Ascending aorta (tissue), 2 donors: Measurements from ENCODE around the gene YEATS2. TPM values are rescaled to one million over a fixed set of nuclear protein-coding genes. Genes with fewer than 3 reads are reported as not detected.

Source experiments
- DNase-seq, 2 donors: peaks; one replicate each; pipeline ENCODE4 v3.0.0-alpha.2; 2019; ENCODE audit warnings: low spot score in 2 of 2
- H3K27ac ChIP-seq, 2 donors: fragments of 200-600 bp; sonication (generic); one replicate each; pipeline ENCODE4 v1.5.1; 2016 to 2017; ENCODE audit warnings: mild to moderate bottlenecking in 1 of 2
- H3K27me3 ChIP-seq: fragments of 200-600 bp; sonication (generic); one replicate; pipeline ENCODE4 v1.5.1; 2017
- H3K36me3 ChIP-seq, 2 donors: fragments of 200-600 bp; sonication (generic); one replicate each; pipeline ENCODE4 v1.5.1; 2016
- H3K4me1 ChIP-seq, 2 donors: fragments of 200-600 bp; sonication (generic); one replicate each; pipeline ENCODE4 v1.5.1; 2016 to 2017; ENCODE audit warnings: mild to moderate bottlenecking in 1 of 2
- H3K4me3 ChIP-seq, 2 donors: fragments of 200-600 bp; sonication (generic); one replicate each; pipeline ENCODE4 v1.5.1; 2016 to 2017; ENCODE audit warnings: mild to moderate bottlenecking in 1 of 2
- H3K9me3 ChIP-seq, 2 donors: fragments of 200-600 bp; sonication (generic); one replicate each; pipeline ENCODE4 v1.5.1; 2016
- CTCF ChIP-seq, 3 experiments: fragments of 200-600 bp in 2 of 3; fragments of 450-650 bp in 1 of 3; sonication (generic) in 2 of 3; IDR thresholded peaks; one replicate each; pipeline ENCODE4 v1.5.1; 2016 to 2019; ENCODE audit warnings: antibody characterized with exemption in 3 of 3, mild to moderate bottlenecking in 1 of 3, moderate library complexity in 1 of 3
- intact Hi-C: fragments of 100-400 bp; cut with DNase I; formaldehyde crosslinking; loops from one replicate; pipeline ENCODE4 v1.15.1; 2023
- total RNA-seq: library from RNA; depleted of rRNA; stranded (reverse); fragments of >200 nt; gene quantifications from one replicate; pipeline ENCODE4 v1.1.0, GENCODE V29; 2016

The YEATS2 gene
- total RNA-seq, 1 donor from 2014 or later, result 29.2 TPM

- intact Hi-C loops, result no loop called here
- Histone ChIP-seq H3K36me3 (peaks cover 15 to 50% of the 10 kb centered on the region in 2 donors), H3K27ac (no peak overlapping the region), H3K9me3 (no peaks in the 10 kb centered on the region), H3K27me3 (no peaks in the 10 kb centered on the region), H3K4me1 (no peaks in the 10 kb centered on the region), H3K4me3 (no peak overlapping the region)
- no peak for DNase-seq
- no peak for TF ChIP-seq CTCF (IDR thresholded peaks at IDR 0.05)
Measured at GRCh38 chr3:183833516-183833915, 135.9 kb downstream of the YEATS2 start.

GRCh38 chr3:183837390-183837789 is 139.8 kb downstream of the YEATS2 start:
- H3K27ac ChIP-seq, result no peak overlapping the region
- intact Hi-C loops, result no loop called here
- H3K4me1 ChIP-seq, result no peaks in the 10 kb centered on the region
- no peak overlapping the region for H3K4me3 ChIP-seq
- H3K36me3 ChIP-seq, result peaks cover 26 to 69% of the 10 kb centered on the region in 2 donors
- no peak for DNase-seq
- no peaks in the 10 kb centered on the region for H3K9me3 ChIP-seq
- no peaks in the 10 kb centered on the region for H3K27me3 ChIP-seq
- no peak for TF ChIP-seq CTCF (IDR thresholded peaks at IDR 0.05)

GRCh38 chr3:183837894-183838293 is 140.3 kb downstream of the YEATS2 start:
- H3K27ac ChIP-seq, result no peak overlapping the region
- intact Hi-C loops, result no loop called here
- H3K4me1 ChIP-seq, result no peaks in the 10 kb centered on the region
- H3K9me3 ChIP-seq, result no peaks in the 10 kb centered on the region
- H3K36me3 ChIP-seq, result peaks cover 24 to 67% of the 10 kb centered on the region in 2 donors
- no peaks in the 10 kb centered on the region for H3K27me3 ChIP-seq
- no peak for DNase-seq
- no peak for TF ChIP-seq CTCF (IDR thresholded peaks at IDR 0.05)
- no peak overlapping the region for H3K4me3 ChIP-seq

- DNase-seq, result no peak
- Histone ChIP-seq H3K36me3 (peaks cover 33 to 68% of the 10 kb centered on the region in 2 donors), H3K9me3 (no peaks in the 10 kb centered on the region), H3K4me3 (no peak overlapping the region), H3K4me1 (no peaks in the 10 kb centered on the region), H3K27me3 (no peaks in the 10 kb centered on the region), H3K27ac (no peak overlapping the region)
- TF ChIP-seq CTCF (IDR thresholded peaks at IDR 0.05), result no peak
- intact Hi-C loops, result no loop called here
Measured at GRCh38 chr3:183839751-183840150, 142.2 kb downstream of the YEATS2 start.

- intact Hi-C loops, result no loop called here
- H3K4me3 ChIP-seq, result no peak overlapping the region
- H3K36me3 ChIP-seq, result peaks cover 46 to 76% of the 10 kb centered on the region in 2 donors
- no peaks in the 10 kb centered on the region for H3K4me1 ChIP-seq
- H3K27me3 ChIP-seq, result no peaks in the 10 kb centered on the region
- DNase-seq, result no peak
- H3K27ac ChIP-seq, result no peak overlapping the region
- TF ChIP-seq CTCF (IDR thresholded peaks at IDR 0.05), result no peak
- no peaks in the 10 kb centered on the region for H3K9me3 ChIP-seq
Measured at GRCh38 chr3:183844606-183845005, 147.0 kb downstream of the YEATS2 start.

GRCh38 chr3:183845090-183845489 is 147.5 kb downstream of the YEATS2 start:
- Histone ChIP-seq H3K4me3 (no peak overlapping the region), H3K36me3 (peaks cover 44 to 75% of the 10 kb centered on the region in 2 donors), H3K27ac (no peak overlapping the region), H3K27me3 (no peaks in the 10 kb centered on the region), H3K4me1 (no peaks in the 10 kb centered on the region), H3K9me3 (no peaks in the 10 kb centered on the region)
- DNase-seq, result no peak
- intact Hi-C loops, result no loop called here
- no peak for TF ChIP-seq CTCF (IDR thresholded peaks at IDR 0.05)
